G401 (cell line): Measurements from ENCODE around the gene VPS13D. TPM values are rescaled to one million over a fixed set of nuclear protein-coding genes. Genes with fewer than 3 reads are reported as not detected.
A peak's percentile ranks its signal among the peaks of the same experiment; 100 is the strongest.
"Not testable (repeated sequence)": the region's sequence is repeated elsewhere in the genome, so short reads cannot be mapped to it uniquely, and the experiment has no call there.

Source experiments
- DNase-seq: peaks from one replicate; pipeline ENCODE4 v3.0.0-alpha.2; 2015; ENCODE audit warnings: low spot score
- in situ Hi-C: cut with HindIII; loops from 2 replicates; pipeline ENCODE4 v1.10.0; 2016; ENCODE audit warnings: low sequenced_read_pairs, mixed read lengths
- total RNA-seq: library from RNA; depleted of rRNA; stranded (reverse); fragments of >200 nt; shearing (Covaris generic); gene quantifications from 2 replicates; pipeline ENCODE4 v1.2.3, GENCODE V29; 2014

VPS13D gene
- total RNA-seq, 1 experiment from 2014 or later, result 11.4 TPM

DNA sequence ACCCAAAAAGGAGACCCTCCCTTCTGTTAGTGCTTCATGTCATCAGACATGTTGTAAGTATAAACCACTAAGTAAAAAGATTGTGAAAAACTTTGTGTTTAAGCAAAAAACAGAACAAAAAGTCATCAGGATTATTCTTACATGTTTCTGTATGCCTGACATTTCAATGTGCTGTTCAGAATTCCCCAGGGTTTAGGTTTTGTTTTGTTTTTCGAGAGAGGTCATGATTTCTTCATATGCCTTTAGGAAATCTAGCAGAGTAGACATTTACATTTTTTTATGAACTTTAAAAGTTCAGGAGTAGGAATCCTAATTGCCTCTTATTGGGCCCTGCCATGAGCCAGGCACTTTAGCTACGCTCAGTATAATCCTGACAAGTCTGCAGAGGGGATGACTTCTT, 85.3 kb downstream of the VPS13D start:
- DNase-seq, result no peak
- in situ Hi-C loops, result no loop called here

DNA sequence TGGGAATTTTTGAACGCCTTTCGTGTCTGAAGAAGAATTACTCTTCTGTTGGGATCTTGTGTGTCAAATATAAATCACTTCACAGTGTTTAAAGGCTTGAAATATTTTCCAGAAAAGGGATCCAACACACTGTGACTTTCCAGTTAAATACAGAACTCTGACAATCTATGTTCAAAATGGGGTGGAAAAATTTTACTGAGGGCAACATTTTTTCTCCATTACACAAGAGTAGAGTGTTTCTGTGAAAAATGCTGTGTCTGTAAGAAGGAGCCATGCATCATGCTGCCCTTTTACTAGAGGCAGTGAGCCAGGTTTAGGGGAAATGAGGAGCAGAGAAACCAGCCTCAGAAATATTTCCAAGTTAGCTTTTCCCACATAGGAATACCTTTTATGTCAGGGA, 86.5 kb downstream of the VPS13D start:
- in situ Hi-C loops, result no loop called here
- DNase-seq, result no peak

DNA sequence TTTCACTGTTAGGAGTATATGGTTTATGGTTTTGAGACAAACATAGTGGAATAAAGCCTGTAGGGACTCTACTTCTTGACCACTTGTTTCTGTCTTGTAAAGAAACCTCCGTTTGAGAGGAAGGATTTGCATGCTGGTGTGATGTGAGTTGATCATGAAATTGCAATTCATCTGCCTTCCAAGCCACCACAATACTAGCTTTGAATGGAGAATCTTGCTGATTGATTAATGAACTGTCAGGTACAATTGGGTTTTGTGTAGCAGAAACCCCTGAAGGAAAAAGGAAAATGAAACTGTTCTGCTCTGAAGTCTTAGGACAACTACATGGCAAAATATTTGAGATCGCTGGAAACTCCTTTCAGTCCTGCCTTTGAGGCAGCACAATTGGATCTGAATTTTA, 90.7 kb downstream of the VPS13D start:
- in situ Hi-C loops, result no loop called here
- no peak for DNase-seq

DNA sequence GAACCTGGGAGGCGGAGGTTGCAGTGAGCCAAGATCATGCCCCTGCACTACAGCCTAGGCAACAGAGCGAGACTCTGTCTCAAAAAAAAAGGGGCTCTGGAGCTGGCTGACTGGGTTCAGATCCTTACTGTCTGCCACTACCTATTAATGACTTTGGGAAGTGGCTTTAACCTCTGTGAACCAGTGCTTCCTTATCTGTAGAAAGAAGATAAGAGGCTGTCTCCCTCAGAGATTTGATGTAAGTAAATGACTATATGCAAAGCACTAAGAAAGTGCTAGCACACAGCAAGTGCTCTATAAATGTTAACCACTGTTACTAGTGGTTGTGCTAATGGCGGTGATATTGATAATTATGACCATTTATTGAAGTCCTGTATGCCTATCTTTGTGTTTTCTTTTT, 94.6 kb downstream of the VPS13D start:
- in situ Hi-C loops, result no loop called here
- no peak for DNase-seq

DNA sequence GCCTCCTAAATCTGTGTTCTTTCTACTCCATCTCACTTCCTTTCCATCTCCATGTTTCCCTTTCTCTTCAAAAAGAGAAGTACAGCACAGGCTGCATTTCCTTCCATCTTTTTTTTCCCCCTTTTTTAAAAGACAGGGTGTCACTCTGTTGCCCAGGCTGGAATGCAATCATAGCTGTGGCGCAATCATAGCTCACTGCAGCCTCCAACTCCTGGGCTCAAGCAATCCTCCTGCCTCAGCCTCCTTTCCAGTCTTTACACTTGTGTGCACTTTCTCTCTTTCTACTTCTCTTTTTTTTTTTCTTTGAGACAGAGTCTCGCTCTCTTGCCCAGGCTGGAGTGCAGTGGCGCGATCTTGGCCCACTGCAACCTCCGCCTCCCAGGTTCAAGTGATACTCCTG, 95.1 kb downstream of the VPS13D start:
- in situ Hi-C loops, DNase-seq: not testable (repeated sequence)

DNA sequence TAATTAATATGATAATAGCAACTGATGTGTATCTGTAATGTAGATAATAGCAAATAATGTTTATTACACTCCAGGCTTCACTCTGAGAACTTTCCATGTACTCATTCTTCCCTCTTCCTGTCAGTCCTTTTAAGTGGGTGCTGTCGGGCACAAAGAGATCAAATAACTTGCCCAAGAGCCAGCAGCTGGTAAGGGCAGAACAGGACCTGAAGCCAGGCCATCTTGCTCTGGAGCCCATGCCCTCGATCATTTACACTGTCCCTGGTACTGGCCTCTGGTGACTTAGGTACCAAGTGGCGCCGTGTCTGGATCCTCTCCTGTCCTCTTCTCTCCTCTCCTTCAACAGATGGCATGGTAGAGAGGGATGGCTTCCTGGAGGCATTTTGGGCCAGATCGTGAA, 97.2 kb downstream of the VPS13D start:
- no peak for DNase-seq
- in situ Hi-C loops, result no loop called here

DNA sequence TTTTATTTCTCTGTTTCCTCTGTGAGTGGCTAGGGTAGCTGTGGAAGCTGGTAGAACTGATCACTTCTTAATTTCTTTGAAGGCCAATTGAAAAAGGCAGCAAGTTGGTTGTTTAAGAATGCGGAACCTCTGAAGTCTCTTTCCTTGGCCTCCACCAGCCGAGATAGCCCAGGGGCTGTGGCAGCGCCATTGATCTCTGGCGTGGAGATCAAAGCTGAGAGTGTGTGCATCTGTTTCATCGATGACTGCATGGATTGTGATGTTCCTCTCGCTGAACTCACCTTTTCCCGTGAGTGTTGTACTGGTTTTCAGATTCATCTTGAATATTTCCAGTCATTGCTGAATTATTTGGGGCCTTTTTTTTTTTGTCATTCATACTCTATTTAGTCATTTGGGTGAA, 97.7 kb downstream of the VPS13D start:
- in situ Hi-C loops, result no loop called here
- DNase-seq, result no peak

DNA sequence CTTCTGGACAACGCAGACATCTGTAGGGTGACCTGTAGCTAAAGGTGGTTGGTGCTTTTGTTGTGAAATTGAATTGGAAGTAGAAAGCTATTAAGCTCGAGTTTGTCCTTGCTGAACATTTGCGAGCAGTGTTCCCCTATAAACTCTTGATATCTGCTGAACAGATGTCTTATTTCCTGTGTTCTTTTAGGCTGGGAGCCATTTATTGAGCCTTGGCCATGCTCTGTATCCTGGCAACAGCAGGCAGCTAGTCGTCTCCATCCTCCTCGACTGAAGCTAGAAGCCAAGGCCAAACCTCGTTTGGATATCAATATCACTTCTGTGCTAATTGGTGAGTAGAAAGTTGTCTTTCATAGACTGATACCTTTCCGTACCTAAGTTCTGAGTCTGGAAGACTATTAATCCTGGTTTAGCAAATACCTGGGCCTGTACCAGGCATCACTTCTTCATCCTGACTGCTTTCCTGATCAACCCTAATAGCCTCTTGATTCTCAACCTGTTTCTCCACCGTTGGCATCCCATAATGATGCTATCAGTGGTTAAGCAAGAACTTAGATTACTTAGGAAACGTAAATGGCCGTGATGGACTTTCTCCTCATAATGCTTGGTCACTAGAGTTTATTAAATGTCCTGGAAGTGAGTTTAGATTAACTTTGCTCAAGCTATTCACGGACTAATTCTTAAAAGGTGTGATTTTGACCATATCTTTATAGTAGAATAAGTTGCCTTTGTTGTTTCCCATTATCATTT, 103.4 kb downstream of the VPS13D start:
- in situ Hi-C loops, result no loop called here
- no peak for DNase-seq

DNA sequence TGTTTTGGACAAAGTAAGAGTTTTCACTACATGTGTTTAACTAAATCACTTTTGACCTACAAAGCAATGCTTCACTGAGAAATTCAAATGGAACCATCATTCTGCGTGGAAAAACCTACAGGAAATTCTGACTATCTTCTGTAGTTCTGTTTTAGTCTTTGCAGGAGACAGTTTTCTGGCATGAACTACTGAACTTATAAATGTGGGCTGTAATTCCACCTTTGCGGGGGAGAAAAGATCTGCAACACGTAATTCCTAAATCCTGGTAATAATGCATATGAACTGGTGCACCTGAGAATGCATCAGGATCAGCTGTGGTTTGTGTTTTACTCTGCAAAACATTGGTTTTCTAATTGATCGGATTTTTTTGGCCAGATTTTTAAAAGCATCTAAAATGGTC, 106.0 kb downstream of the VPS13D start:
- no peak for DNase-seq
- in situ Hi-C loops, result no loop called here

DNA sequence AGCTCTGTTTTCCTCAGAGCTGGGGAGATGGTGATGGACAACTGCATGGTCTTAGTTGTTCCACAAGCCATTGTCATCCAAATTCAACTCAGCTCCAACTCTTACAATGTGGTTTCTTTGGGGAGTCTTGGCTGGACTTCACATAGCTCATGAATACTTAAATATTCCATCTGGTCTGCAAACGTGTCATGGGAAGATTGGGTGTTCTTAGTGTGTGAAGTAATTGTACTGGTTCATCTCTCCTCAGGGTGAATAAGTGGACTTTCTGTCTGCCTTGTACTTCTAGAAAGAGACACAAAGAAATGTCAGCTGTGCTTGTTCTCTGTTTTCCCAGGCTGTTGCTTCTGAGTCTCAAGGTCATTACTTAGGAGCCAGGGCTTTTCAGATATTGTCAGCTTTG, 106.6 kb downstream of the VPS13D start:
- no peak for DNase-seq
- in situ Hi-C loops, result no loop called here

DNA sequence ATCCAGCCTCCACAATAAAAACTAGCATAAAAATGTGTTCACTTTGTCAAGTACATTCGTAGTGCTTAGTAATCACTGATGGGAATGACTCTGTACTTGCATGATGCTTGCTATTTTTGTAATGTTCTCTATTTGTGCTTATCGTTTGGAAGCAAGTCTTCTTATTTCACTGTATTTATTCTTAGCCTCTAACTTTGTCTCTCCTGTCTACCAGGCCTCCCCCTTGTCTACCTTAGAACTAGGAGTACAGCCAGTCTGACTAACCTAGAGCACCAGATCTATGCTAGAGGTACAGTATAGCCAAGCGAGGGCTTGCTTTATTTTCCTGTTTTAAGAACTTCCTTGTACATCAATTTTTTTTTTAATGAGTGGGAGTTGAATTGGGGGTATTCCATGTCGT, 108.2 kb downstream of the VPS13D start:
- DNase-seq, result no peak
- in situ Hi-C loops, result no loop called here

DNA sequence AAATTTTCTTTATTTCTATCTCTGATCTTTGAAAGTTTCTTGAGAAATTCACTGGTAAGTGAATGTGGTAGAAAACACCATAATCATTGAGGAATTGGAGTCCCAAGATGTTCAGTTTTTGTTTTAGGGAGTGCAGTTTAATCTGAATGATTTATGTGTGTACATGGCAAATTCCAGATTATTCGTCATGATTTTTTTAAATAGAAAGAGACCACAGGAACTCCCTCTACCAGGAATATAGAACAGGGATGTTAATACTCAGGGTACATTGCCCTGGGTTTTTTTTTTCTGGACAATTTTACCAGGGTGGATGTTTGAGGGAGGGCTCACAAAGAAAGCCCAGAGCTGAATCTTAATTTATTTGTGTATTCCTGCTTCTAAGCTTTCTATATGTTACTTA, 109.0 kb downstream of the VPS13D start:
- DNase-seq, result no peak
- in situ Hi-C loops, result no loop called here

DNA sequence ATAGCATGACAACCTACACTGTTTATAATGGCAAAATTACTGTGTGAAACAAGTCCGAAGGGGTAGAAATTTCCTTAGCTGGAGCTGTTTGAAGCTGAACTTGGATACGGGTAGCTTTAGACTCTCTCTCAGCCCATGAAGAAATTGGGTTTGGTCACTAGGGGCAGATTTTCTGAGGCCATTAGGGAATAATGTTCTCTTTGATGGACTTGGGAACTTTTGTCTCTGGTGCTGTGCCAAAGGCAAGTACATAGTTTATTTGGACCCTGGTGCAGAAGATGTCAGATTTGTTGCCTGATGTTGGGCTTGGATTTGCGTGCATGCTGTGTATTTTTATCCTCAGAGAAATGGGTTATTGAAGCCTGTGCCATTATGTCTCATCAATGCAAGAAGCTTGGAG, 109.6 kb downstream of the VPS13D start:
- in situ Hi-C loops, result no loop called here
- no peak for DNase-seq

DNA sequence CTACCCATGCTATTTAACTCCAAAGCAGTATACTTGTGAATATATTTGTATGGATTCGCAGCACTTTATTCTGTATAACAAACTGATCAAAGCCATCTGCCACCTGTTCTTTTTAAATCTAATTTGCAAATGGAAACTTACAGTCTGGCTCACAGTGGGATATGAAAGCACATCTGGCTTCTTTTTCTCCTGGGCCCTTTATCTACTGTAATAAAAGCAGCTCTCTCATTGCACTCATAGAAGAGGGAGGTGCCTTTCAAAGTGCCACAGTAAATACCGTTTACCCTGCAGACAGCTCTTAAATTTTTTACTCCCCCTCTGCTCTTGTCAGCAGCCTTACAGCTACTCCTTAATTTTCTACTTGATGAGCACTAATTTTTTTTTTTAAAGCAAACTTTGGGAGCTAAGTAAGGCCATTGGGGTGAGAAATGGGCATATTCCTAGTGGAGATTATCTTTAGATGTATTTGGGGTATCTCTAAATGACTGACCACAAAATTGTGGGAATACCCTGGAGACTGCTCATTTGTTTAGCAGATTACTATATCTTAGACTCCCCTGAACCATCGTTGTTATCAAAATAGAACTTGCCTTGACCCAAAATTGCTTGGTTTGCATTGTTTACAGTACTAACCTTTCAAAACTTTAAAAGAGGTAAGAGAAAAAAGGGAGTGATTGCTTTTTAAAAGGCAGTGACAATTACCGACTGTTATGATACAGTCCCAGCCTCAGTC, 110.1 kb downstream of the VPS13D start:
- in situ Hi-C loops, result no loop called here
- no peak for DNase-seq

DNA sequence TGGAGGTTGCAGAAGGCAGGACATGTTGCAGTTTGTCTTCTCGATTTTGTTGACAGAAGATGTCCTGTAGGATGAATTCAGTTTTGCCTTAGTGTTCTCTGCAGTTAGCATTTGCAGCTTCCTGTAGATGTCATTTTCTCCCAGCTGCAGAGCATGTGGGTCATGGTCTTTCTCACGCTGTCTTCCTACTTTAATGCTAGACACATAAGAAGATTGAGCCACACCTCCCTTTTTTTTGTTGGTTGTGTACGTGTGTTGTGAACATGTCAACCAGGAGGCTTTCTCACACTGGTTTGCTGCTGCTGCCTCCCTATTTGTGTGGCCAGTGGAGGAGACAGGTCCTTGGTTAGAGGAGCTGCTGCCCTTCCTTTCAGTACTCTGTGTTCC, 110.7 kb downstream of the VPS13D start:
- in situ Hi-C loops, result no loop called here
- no peak for DNase-seq

DNA sequence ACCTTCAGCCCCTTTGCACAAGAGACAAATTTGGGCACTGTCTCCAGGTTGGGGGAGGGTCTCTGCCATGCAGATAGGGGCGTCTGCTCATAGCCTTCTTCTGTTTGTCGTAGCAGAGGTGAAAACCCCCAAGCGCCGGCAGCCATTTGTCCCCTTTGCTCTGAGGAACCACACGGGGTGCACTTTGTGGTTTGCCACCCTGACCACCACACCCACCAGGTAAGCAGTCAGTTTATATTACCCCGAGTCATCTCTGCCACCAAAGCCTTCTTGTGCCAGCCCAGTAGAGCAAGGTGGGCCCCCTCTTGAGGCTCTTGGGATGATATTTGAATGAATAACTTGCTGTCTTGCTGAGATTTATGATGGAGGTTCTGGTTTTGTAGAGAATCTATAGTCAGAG, 111.8 kb downstream of the VPS13D start:
- no peak for DNase-seq

DNA sequence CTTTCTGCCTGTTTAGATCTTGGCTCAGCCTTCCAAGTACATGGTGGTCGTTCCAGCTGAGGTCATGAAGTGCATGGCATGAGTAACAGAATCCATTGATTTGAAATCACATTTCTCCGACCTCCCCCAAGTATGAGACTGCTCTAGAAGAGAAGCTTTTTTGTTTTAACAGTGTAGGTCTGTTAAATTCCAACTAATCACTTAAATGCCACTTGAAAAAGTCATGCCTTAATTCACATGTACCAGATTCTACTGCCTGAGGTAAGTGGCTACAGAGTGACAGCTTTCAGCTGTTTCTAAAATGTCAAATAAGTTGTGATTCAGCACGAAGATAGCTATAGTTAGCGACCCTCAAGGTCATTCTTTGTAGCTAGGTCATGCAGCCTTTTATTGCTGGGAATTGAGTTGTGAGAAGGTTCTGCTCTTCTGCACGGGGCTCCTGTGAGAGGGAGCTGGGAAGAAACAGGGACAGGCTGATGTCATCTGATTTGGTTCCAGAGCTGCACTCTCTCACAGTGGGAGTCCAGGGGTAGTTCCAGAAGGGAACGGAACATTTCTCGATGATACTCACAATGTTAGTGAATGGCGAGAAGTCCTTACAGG, 112.7 kb downstream of the VPS13D start:
- peak; percentile 75 for DNase-seq
- in situ Hi-C loops, result no loop called here

More for the DNA sequence above, 111.8 kb downstream of the VPS13D start:
- in situ Hi-C loops, result no loop called here

DNA sequence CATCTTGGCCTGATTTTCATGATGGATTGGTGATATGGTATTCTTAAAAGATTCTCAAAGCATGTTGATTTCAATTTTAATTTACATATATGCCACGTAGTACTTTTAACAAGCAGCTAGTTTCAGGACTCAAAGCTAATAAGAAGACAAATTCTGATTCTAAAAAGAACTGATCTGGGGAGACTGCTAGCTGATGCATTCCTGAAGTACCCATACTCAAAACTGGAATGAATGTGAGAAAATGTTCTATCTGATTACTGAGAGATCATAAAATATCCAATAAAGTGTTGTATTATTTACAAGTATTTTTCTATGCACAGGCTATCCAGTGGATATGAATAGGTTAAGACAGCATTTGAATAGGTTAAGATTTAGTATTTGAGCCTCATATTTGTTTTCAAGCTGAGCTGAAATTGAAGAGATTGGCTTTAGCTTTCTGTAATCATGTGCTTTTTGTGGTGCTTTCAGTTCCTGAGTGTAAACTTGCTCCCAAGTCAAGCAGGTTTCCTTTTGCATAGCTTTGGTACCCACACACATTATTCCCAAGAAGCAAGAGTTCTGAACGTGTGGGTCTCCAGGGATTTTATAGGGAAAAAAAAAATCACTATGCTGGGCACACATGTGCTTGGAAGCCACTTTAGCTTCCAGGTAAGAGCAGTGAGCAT, 114.1 kb downstream of the VPS13D start:
- in situ Hi-C loops, result no loop called here
- no peak for DNase-seq

DNA sequence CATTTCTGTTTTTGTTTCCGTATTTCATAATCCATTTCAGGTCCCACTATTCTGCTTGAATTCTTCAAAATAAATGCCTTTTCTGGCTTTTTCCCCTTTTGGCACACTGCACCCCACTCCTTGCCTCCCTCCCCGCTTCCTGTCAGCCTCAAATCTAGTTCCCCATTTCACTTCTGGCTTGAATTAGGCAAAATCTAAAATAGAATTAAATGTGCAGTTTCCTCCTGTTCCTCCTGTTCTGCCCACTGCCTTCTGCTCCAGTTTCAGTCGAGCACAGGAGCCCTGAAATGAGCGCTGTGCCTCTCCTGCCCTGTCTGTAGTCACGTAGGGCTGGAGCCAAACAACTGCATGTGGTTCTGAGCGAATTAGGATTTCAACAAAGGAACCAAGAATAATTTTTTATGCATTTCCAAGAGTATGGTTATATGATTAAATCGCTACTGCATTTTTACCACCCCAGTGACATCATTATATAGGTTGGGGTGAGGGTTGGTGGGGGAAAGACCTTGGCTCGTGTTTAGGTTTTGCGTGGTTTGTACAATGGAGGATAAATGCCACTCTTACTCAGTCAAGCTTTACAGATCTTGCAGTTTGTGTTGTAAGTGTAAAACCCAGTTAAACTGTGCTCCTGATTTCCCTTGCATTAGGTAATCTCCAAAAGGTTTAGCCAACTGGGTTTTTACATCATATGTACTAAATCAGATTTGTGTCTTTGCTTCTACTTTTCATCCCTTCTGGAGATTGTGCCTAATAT, 114.9 kb downstream of the VPS13D start:
- in situ Hi-C loops, result no loop called here
- peak; percentile 30 for DNase-seq
